ENCODE results near the gene PSD2.

- no peak for TF ChIP-seq CTCF (IDR thresholded peaks at IDR 0.05; ENCODE audit: low read depth, low read length, poor library complexity, severe bottlenecking)
- no peak for TF ChIP-seq EZH2phosphoT487 (IDR thresholded peaks at IDR 0.05; ENCODE audit: borderline replicate concordance, low read length)
Observed at GRCh38 chr5:139806726-139807646, 11.4 kb downstream of the PSD2 start.
